Type B pancreatic cell (in vitro differentiated cells): ENCODE data around the gene RABGEF1. TPM values are rescaled to one million over a fixed set of nuclear protein-coding genes. Genes with fewer than 3 reads are reported as not detected.
"Not testable (repeated sequence)": the region's sequence is repeated elsewhere in the genome, so short reads cannot be mapped to it uniquely, and the experiment has no call there.

Experiments
- DNase-seq: peaks from one replicate; pipeline ENCODE4 v3.0.0; 2021; ENCODE audit warnings: mixed read lengths; ENCODE audit not compliant: unreplicated experiment; ENCODE audit errors: extremely low spot score
- H3K27ac Mint-ChIP-seq: 2 replicates; pipeline ENCODE4 v1.8.0; 2021; ENCODE audit warnings: mild to moderate bottlenecking, mixed read lengths
- H3K27me3 Mint-ChIP-seq: 2 replicates; pipeline ENCODE4 v1.8.0; 2021; ENCODE audit warnings: mixed read lengths
- H3K36me3 Mint-ChIP-seq: 2 replicates; pipeline ENCODE4 v1.8.0; 2021; ENCODE audit warnings: mixed read lengths
- H3K4me1 Mint-ChIP-seq: one replicate; pipeline ENCODE4 v1.8.0; 2021; ENCODE audit warnings: mixed read lengths; ENCODE audit not compliant: unreplicated experiment
- H3K4me3 Mint-ChIP-seq: 2 replicates; pipeline ENCODE4 v1.8.0; 2021; ENCODE audit warnings: mild to moderate bottlenecking, mixed read lengths
- H3K9me3 Mint-ChIP-seq: 2 replicates; pipeline ENCODE4 v1.8.0; 2021; ENCODE audit warnings: mixed read lengths
- total RNA-seq: library from RNA; stranded (reverse); gene quantifications from 2 replicates; pipeline ENCODE4 v1.2.1, GENCODE V29; 2021; ENCODE audit warnings: low replicate concordance
- TF ChIP-seq, protein P1 (sequence below): fragments of 200-600 bp; sonication (generic); conservative IDR thresholded peaks from 2 replicates; pipeline ENCODE4 v1.5.0; 2021; ENCODE audit warnings: antibody characterized with exemption, mild to moderate bottlenecking

RABGEF1 gene
- total RNA-seq, 1 donor from 2014 or later = 19.6 TPM

DNA sequence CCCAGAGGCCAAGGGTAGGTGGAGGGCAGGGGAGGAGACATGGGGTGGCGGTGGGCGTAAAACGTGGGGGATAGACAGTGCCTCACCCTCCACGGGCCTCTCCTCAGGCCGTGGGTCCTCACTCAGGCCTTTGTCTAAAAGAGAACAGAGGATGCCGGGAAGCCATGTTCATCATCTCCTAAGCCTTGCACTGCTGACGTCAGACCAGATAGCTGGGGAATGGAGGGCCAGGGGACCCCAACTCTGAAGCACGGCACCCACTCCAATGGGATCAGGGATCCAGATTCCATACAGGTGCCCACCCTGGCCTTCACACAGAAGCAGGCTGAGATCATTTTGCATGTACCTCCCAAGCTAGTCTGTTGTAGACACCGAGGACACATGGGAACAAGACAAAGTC is 97.1 kb downstream of the RABGEF1 start:
- H3K9me3 Mint-ChIP-seq = no peaks in the 10 kb centered on the region
- no peak overlapping the region for H3K4me3 Mint-ChIP-seq
- TF ChIP-seq, protein P1, sequence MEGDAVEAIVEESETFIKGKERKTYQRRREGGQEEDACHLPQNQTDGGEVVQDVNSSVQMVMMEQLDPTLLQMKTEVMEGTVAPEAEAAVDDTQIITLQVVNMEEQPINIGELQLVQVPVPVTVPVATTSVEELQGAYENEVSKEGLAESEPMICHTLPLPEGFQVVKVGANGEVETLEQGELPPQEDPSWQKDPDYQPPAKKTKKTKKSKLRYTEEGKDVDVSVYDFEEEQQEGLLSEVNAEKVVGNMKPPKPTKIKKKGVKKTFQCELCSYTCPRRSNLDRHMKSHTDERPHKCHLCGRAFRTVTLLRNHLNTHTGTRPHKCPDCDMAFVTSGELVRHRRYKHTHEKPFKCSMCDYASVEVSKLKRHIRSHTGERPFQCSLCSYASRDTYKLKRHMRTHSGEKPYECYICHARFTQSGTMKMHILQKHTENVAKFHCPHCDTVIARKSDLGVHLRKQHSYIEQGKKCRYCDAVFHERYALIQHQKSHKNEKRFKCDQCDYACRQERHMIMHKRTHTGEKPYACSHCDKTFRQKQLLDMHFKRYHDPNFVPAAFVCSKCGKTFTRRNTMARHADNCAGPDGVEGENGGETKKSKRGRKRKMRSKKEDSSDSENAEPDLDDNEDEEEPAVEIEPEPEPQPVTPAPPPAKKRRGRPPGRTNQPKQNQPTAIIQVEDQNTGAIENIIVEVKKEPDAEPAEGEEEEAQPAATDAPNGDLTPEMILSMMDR = no peak
- no peak overlapping the region for H3K27ac Mint-ChIP-seq
- no peak for DNase-seq
- H3K36me3 Mint-ChIP-seq = no peaks in the 10 kb centered on the region
- no peaks in the 10 kb centered on the region for H3K4me1 Mint-ChIP-seq
- H3K27me3 Mint-ChIP-seq = no peaks in the 10 kb centered on the region

DNA sequence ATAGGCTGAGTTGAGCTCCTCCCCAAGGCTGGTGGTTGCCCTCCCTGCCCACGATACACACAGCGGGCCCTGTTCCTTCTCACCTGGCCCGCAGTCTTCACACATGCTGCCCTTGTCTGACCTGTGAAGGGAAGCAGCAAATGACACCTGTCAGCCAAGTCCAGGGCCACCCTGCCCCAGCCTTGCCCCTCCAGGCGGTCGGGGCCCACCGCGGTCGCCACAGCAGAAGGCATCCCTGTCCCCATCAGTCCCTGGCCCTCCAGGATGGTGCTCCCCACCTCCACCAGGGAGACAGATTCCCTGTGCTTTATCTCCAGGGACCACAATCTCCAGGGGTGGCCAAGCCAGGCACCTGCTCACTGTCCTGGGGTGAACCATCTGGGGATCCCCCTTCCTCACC is 99.3 kb downstream of the RABGEF1 start:
- Mint-ChIP-seq H3K36me3 (no peaks in the 10 kb centered on the region), H3K4me1 (peaks cover 12% of the 10 kb centered on the region), H3K27me3 (peaks cover 5% of the 10 kb centered on the region), H3K4me3 (no peak overlapping the region), H3K27ac (no peak overlapping the region), H3K9me3 (no peaks in the 10 kb centered on the region)
- DNase-seq = no peak
- TF ChIP-seq, protein P1 = no peak

DNA sequence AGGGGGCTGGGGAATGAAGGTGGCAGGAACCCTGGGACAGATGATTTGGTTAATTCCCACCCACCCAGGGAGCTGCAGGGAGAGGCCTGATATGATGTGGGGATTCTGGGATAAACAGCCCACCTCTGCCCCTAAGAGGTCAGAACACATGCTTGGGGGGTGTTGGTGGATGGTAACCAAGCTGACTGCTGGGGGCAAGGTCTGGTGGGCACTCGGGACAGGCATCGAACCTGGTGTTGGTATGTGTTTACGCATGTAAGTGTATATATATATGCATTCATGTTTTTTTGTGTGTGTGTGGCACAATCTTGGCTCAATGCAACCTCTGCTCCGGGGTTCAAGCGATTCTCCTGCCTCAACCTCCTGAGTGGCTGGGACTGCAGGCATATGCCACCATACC is 99.8 kb downstream of the RABGEF1 start:
- no peaks in the 10 kb centered on the region for H3K36me3 Mint-ChIP-seq
- no peak overlapping the region for H3K27ac Mint-ChIP-seq
- peaks cover 15% of the 10 kb centered on the region for H3K4me1 Mint-ChIP-seq
- no peak overlapping the region for H3K4me3 Mint-ChIP-seq
- no peaks in the 10 kb centered on the region for H3K9me3 Mint-ChIP-seq
- H3K27me3 Mint-ChIP-seq = peaks cover 7% of the 10 kb centered on the region
- no peak for DNase-seq
- TF ChIP-seq, protein P1 = no peak

DNA sequence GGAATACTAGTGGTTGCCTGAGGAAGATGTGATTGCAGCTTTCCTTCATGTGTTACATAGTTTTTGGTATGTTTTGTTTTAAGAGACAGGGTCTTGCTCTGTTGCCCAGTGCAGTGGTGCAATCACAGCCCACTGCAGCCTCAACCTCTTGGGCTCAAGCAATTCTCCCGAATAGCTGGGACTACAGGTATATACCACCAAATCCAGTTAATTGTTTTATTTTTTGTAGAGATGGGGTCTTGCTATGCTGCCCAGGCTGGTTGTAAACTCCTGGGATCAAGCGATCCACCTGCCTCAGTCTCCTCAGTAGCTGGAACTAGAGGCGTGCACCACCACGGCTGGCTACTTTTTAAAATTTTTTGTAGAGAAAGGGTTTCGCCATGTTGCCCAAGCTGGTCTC is 101.4 kb downstream of the RABGEF1 start:
- TF ChIP-seq, protein P1 = no peak

DNA sequence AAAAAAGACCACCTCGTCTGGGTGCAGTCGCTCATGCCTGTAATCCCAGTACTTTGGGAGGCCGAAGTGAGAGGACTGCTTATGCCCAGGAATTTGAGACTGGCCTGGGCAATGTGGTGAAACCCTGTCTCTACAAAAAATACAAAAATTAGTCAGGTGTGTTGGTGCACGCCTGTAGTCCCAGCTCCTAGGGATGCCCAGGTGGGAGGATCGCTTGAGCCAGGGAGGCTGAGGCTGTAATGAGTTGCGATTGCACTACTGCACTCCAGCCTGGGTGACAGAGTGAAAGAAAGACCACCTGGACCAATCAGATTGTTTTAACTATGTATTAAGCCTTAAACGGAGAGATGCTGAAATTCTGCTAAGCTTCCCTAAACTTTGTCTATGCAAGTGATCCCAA is 103.0 kb downstream of the RABGEF1 start:
- not testable (repeated sequence) for H3K27me3 Mint-ChIP-seq, H3K36me3 Mint-ChIP-seq, DNase-seq, H3K9me3 Mint-ChIP-seq
- H3K4me1 Mint-ChIP-seq = peaks cover 20% of the 10 kb centered on the region
- H3K4me3 Mint-ChIP-seq = peak overlapping the region; percentile 99
- H3K27ac Mint-ChIP-seq = peak overlapping the region; percentile 100

More for the DNA sequence above, 101.4 kb downstream of the RABGEF1 start:
- H3K9me3 Mint-ChIP-seq = no peaks in the 10 kb centered on the region
- peaks cover 15% of the 10 kb centered on the region for H3K4me1 Mint-ChIP-seq
- no peak overlapping the region for H3K4me3 Mint-ChIP-seq
- peaks cover 7% of the 10 kb centered on the region for H3K27me3 Mint-ChIP-seq
- no peaks in the 10 kb centered on the region for H3K36me3 Mint-ChIP-seq
- no peak for DNase-seq
- H3K27ac Mint-ChIP-seq = no peak overlapping the region

DNA sequence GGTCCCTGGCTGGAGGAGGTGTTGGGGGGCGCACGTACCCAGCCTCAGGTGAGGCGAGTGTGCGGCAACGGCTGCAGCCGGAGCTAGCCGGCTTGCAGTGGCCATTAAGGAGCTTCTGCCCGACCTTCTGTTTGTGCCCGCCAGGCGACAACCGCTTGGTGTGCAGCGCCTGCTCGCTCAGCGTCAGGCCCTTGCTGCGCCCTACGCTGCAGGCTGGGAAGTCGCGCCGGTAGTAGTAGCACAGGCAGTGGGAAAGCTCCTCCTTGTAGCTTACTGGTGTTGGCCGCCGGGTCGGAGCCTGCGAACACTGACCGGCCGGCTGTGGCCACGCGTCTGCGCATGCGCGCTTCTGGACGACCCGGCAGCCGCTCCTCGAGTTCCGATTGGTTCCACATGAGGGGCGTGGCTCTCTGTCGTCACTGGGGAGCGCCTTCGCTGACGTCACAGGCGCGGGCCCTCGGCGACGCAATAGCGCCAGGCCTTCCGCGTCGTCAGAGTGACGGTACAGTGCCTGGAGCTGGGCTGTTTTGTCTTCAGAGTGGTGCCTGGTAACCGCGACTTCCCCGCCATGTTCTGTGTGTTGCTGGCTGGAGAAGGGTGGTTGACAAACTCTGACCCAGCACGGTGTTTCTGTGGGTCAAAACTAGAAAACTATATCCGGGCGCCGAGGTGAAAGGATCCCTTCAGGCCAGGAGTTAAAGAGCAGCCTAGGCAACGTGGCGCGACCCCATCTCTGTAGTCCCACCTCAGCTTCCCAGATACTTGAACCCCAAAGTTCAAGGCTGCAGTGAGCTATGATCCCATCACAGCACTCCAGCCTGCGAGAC is 104.2 kb downstream of the RABGEF1 start:
- Mint-ChIP-seq H3K4me3 (peak overlapping the region; percentile 99), H3K9me3 (no peaks in the 10 kb centered on the region), H3K36me3 (no peaks in the 10 kb centered on the region), H3K4me1 (peaks cover 20% of the 10 kb centered on the region), H3K27ac (peak overlapping the region; percentile 100), H3K27me3 (peaks cover 7% of the 10 kb centered on the region)
- TF ChIP-seq, protein P1 = peak; percentile 69
- peak; percentile 100 for DNase-seq
